ENCODE data around the gene ADAMTS4.

ADAMTS4 gene

GRCh38 chr1:161196521-161197451, 2.1 kb downstream of the ADAMTS4 start:
- no peak for DNase-seq (ENCODE audit: low read depth in 2 of 2)

- DNase-seq (ENCODE audit: low read depth in 2 of 2): no peak
These were observed 2.7 kb downstream of the ADAMTS4 start for GRCh38 chr1:161196111-161196510.

GRCh38 chr1:161195171-161195570, 3.7 kb downstream of the ADAMTS4 start:
- DNase-seq (ENCODE audit: low read depth in 2 of 2): no peak

- no peak for DNase-seq (ENCODE audit: low read depth in 2 of 2)
These were observed 5.2 kb downstream of the ADAMTS4 start for GRCh38 chr1:161193561-161194235.

GRCh38 chr1:161192476-161193465, 6.1 kb downstream of the ADAMTS4 start:
- peak in 1 of 2 donors; percentile 35 for DNase-seq (ENCODE audit: low read depth in 2 of 2)

- no peak for DNase-seq (ENCODE audit: low read depth in 2 of 2)
These were observed 6.9 kb downstream of the ADAMTS4 start for GRCh38 chr1:161191971-161192370.

- DNase-seq (ENCODE audit: low read depth in 2 of 2): no peak
These were observed 7.8 kb downstream of the ADAMTS4 start for GRCh38 chr1:161190962-161191521.

- no peak for DNase-seq (ENCODE audit: low read depth in 2 of 2)
These were observed 9.8 kb downstream of the ADAMTS4 start for GRCh38 chr1:161189036-161189435.

GRCh38 chr1:161188381-161188780, 10.5 kb downstream of the ADAMTS4 start:
- DNase-seq (ENCODE audit: low read depth in 2 of 2): no peak

- DNase-seq (ENCODE audit: low read depth in 2 of 2): no peak
These were observed 11.5 kb downstream of the ADAMTS4 start for GRCh38 chr1:161187311-161187710.

GRCh38 chr1:161185732-161186311, 13.0 kb downstream of the ADAMTS4 start:
- DNase-seq (ENCODE audit: low read depth in 2 of 2): no peak

GRCh38 chr1:161185282-161185682, 13.6 kb downstream of the ADAMTS4 start:
- DNase-seq (ENCODE audit: low read depth in 2 of 2): peak; percentile 44 to 55

- peak in 1 of 2 donors; percentile 30 for DNase-seq (ENCODE audit: low read depth in 2 of 2)
These were observed 16.6 kb downstream of the ADAMTS4 start for GRCh38 chr1:161182214-161182613.

- no peak for DNase-seq (ENCODE audit: low read depth in 2 of 2)
These were observed 18.2 kb downstream of the ADAMTS4 start for GRCh38 chr1:161180639-161181038.

GRCh38 chr1:161179698-161180097, 19.2 kb downstream of the ADAMTS4 start:
- DNase-seq (ENCODE audit: low read depth in 2 of 2): no peak

- DNase-seq (ENCODE audit: low read depth in 2 of 2): no peak
These were observed 21.0 kb downstream of the ADAMTS4 start for GRCh38 chr1:161177936-161178244.

- DNase-seq (ENCODE audit: low read depth in 2 of 2): peak; percentile 90 to 92
These were observed 21.5 kb downstream of the ADAMTS4 start, which contains the start of gene B4GALT3 for GRCh38 chr1:161177112-161177935. TSS of gene B4GALT3 (minus strand) at chr1:161177507. CDS start at chr1:161176060, 1,447 bp downstream.

- DNase-seq (ENCODE audit: low read depth in 2 of 2): no peak
These were observed 22.3 kb downstream of the ADAMTS4 start for GRCh38 chr1:161176468-161177111.

- no peak for DNase-seq (ENCODE audit: low read depth in 2 of 2)
These were observed 22.9 kb downstream of the ADAMTS4 start for GRCh38 chr1:161175771-161176453.
